Urothelium cell line (cell line): ENCODE results near the gene MED9.

Experiments used
- DNase-seq: peaks from one replicate; pipeline ENCODE4 v3.0.0; 2011; ENCODE audit warnings: low spot score, mixed read lengths
- FAIRE-seq: peaks from 2 replicates; lab custom pipeline; 2011; peaks lifted over from hg19 to GRCh38; lab: Jason Lieb, UNC

The MED9 gene

DNA sequence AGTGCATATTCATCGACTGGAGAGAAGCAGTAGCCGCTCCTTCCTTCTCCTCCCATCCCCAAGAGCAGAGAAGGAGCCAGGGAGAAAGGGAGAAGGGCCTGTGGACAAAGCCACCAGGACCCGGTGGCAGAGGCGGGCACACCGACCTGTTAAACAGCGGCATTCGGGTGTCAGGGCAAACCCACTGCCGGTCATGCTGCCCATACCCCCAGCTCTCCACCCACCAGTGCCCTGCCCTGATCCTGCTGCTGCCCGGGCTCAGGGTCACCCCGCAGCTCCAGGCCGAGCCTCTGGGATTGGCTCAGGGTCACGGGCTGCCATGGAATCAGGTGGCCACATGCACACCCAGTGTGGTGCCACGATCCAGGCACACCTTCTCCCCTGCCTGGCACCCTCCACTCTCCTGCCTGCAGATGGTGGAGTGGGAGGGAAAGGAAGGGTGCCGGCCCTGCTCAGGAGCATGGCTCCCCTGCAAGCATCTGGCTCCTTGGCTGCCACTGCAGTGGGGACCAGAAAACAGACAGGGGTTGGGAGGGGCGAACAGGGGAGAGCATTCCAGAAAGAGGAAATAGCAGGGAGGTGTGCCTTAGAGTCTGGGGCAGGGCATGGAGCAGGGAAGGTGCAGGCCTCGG lies 37.7 kb downstream of the MED9 start:
- no peak for FAIRE-seq
- DNase-seq: no peak

DNA sequence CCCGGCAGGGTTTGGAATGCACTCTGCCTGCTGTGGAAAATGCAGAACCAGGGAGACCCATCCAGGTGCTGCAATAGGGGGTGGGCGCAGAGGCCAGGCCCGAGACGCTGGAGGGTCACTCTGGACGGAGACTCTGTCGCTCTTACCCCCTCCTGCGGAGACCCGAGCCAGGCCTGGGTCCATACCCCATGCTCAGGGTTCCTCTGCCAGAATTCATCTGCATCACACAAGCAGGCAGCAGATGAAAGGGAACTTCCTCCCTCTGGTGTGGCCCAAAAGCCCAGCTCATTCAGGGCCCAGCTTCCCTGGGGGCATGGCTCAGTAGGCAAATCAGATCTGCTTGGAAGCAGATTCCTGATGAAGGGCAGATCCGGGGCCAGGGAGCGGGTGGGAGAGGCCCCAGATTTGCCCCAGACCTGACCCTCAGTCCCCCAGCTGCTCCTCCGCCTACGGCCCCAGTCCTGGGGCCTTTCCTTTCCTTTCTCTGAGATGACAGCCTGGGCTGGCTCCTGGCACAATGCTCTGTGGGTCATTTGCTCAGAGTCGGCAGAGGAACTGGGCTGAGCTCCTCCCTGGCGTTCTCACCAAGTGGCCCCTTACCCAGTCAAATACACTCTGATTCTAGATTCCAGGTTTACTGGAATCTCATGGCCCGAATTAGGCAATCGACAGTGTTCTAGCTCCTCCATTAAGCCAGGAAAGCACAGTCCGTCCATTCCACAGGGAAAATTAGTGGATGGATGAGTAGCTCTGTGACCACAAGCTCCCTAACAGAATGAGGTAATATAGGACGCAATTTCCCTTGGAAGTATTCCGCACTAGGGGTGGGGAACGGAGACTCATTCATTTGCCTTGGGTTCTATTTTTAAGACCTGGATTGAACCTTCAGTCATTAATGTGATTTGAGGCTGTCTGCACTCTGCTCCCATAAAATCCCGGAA lies 38.5 kb downstream of the MED9 start:
- FAIRE-seq (no peak), DNase-seq (no peak)

DNA sequence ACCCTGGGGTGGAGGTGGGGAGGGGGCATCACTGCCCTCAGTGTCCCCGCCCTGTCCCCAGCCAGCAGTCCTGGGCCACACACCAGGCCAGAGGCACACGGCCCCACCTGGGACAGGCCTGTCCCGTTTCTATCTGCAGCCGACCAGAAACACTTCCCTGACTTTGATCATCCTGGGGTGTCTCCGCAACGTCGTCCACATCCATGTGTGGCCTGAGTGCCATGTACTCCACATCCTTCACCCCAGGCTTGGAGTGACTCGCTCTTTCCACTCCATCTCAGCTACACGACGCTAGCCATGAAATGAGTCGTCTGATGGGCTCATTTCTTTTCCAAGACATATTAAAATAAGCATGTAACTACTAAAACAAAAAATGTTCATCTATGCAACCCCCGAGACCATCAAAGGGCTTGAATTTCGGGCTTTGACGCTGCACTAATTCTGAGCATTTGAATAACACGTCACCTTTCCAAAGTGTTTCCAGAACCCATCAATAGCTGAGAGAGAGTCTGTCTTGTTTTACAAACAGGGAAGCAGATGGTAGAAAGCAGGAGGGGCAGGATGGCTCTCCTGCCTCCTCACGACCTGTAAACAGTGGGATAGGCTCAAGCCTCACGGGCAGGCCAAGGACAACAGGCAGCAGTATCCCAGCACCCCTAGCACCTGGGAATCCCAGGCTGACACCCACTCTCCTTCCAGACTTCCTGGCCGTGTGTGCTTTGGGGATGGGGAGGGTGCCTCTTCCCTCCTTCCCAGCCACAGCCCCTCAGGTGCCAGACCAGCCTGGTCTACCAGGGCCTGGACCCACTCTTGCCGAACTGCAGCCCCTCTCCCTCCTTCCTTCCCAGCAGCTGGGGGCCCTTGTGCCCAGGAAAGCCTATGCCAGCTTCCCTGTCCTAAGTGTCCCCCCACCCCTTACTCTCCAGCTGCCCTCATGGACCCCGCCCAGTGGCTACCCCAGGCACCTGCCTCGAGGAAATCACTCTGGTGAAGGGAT lies 39.4 kb downstream of the MED9 start:
- DNase-seq (no peak), FAIRE-seq (no peak)

GRCh38 chr17:17516941-17517720 lies 40.3 kb downstream of the MED9 start:
- FAIRE-seq: no peak

DNA sequence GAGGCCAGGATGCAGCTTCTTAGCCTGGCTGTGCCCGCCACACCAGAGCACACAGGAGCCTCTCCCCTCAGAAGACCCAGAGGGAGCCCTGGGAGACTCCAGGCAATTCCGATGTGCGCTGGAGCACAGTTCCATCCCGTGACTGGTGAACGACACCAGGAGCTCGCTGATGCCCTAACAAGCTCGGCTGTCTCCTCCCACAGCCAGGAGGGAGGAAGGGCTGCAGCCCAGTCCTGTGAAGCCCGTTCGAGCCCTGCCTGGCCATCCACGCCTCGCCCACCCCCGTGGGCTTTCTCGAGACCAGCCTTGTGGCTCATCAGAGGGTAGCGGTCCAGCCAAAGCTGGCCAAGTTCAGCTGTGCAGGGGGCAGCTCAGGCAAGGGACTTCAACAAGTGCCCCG lies 41.2 kb downstream of the MED9 start:
- DNase-seq (no peak), FAIRE-seq (no peak)

More at GRCh38 chr17:17516941-17517720, 40.3 kb downstream of the MED9 start:
- DNase-seq: no peak

GRCh38 chr17:17518951-17519350 lies 42.2 kb downstream of the MED9 start:
- DNase-seq (no peak), FAIRE-seq (no peak)

DNA sequence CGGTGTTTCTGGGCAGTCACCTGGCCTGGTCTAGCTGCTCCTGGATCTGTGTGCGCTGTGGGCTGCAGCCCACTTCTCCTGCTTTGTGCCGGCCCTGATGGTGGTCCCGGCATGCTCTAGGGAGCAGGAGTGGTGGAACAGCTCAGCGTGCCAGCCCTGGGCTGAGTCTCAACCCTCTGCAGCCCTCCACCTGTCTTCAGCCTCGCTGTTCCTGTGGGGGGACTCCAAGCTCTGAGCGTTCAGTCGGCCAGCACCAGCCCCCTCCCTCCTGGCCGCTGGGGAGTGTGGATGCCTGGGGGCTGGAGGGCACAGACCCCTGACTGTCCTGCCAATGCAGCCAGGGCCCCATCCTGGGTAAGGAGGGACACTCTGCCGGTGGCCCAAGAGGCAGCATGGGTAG lies 43.1 kb downstream of the MED9 start:
- DNase-seq (no peak), FAIRE-seq (no peak)

- no peak for FAIRE-seq
Measured at GRCh38 chr17:17520599-17521232, 43.9 kb downstream of the MED9 start.

DNA sequence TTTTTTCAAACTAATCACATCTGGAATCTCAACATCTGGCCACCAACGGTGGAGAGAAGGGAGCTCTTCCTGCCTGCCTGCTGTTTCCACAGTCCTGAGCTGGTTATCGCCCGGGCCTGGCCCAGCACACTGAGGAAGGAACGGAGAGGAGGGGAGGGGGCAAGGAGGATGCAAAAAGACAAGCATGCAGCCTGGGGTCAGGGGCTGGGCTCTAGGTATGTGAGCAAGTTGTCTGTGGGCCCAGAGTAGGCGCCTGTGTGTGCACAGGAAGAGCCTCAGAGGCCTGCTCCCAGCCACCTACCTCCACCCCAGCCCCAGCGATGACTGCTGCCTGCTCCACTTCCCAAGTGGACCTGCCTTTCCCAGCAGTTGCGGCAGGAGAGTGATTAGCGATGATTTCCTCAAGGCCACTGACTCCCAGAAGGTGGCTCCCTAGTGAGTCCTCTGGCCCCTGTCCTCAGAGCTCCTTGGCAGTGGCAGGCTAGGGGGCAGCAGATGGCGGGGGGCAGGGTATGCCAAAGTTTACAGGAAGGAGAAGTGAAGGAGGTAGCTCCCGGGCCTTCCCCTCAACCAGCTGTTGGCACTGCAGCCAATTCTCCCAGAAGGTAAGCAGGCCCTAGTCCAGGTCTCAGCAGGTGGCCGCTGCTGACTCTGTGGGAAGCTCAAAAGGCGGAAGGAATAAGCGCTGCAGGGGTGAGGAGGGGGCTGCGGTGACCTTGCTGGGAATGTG lies 46.4 kb downstream of the MED9 start:
- DNase-seq: no peak

More at GRCh38 chr17:17520599-17521232, 43.9 kb downstream of the MED9 start:
- no peak for DNase-seq

DNA sequence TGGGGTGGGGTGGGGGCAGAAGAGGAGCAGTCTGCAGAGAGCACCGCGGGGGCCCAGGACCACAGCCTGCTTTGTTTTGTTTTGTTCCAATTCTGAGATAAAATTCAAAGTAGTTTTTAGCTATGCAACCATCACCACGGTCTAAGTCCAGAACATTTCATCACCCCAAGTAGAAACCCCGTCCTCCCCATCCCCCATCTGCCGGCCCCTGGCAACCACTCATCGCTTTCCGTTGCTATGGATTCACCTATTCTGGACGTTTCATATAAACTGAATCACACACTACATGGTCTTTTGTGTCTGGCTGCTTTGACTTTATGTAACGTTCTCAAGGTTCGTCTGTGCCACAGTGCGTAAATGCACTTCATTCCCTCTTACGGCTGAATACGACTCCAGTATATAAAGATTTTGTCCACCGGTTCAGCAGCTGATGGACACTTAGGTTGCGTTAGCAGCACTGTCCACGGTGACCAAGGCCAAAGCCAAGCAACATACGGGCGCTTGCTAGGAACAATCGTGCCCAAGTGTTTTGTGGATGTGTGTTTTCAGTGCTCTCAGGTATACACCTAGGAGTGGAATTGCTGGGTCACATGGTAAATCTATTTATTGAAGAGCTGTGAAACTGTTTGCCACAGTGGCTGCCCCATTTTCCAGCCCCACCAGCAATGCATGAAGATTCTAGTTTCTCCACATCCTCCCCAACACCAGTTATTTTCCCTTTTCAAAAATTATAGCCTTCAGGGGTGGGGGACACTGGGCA lies 47.1 kb downstream of the MED9 start:
- FAIRE-seq: no peak
- DNase-seq: no peak

More for the DNA sequence above, 46.4 kb downstream of the MED9 start:
- FAIRE-seq: no peak

- DNase-seq: no peak
- FAIRE-seq: no peak
Measured at GRCh38 chr17:17525311-17525710, 48.5 kb downstream of the MED9 start.

- no peak for FAIRE-seq
Measured at GRCh38 chr17:17525956-17526355, 49.2 kb downstream of the MED9 start.

DNA sequence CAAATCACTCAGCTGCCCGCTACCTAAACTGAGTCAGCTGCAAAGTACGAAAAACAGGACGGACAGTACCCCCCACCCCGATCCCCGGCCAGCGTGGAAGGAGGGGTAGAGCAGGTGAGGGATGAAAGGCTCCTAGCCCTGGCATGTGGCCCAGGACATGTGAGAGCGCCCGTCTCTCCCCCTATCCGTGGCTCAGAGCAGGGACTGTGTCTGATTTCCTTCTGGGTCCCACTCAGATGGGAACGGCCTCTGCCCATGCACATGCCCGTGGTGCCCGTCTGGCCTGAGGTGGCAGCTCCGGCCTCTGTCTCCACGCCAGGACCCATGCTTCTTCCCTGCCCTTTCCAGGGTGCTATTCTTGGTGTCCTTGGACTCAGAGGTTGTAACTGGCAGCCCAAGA lies 49.6 kb downstream of the MED9 start:
- no peak for DNase-seq
- no peak for FAIRE-seq

More at GRCh38 chr17:17525956-17526355, 49.2 kb downstream of the MED9 start:
- DNase-seq: no peak

GRCh38 chr17:17527534-17527933 lies 50.7 kb downstream of the MED9 start:
- no peak for DNase-seq
- no peak for FAIRE-seq

GRCh38 chr17:17527956-17528500 lies 51.2 kb downstream of the MED9 start:
- no peak for FAIRE-seq
- DNase-seq: no peak

DNA sequence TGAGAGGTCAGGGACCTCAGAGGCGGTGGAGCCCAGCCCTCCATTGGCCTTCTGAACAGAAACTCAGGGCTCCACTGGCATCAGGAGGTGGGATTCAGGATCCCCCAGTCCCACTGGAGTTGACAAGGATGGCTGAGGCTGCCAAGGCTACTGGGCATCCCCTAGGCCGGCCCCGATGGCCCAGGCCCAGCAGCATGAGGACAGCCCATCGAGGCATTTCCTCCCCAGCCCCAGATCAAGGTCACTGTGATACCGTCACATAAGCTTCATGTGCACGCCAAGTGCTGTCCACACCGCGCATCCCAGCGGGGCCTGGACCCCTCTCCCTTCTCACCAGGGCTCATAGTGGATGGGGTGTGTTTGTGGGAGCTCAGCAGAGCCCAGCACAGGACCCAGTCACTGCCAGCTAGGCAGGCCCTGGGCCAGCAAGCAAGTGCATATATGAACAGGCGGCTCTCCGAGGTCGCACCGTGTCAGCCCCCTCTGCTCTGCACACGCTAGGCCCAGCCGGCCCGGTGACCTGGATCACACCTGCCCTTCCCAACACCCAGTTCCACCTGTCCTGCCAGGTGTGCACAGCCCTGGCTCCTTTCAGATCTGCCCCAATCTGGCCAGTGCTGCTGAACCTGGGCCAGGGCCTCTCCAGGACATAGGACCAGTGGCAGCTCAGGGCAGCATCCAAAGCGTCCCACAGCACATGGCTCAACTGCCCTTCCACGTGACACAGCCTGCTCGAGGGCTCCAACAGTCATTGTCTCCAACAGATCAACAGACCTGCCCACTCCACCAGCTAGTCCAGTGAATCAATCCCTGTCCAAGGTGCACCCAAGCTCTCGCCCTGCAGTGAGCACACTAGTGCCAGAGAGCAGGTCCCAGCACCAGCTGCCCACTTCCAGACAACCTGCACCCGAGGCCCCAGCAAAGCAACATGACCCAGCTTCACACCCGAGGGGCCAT lies 52.2 kb downstream of the MED9 start:
- no peak for FAIRE-seq
- no peak for DNase-seq

- DNase-seq (no peak), FAIRE-seq (no peak)
Measured at GRCh38 chr17:17531156-17531555, 54.4 kb downstream of the MED9 start.
